OCI-LY3 (cell line): ENCODE results near the gene GABRB2.

Experiments
- H2AFZ ChIP-seq: fragments of 200-600, 300-600 bp; shearing (Covaris generic); 2 replicates; pipeline ENCODE4 v1.6.0; 2014; ENCODE audit warnings: antibody characterized with exemption, low read depth, low read length
- H3K27ac ChIP-seq: fragments of 200-600, 300-600 bp; sonication (generic); 2 replicates; pipeline ENCODE4 v1.5.1; 2014; ENCODE audit warnings: mild to moderate bottlenecking, low read length, moderate library complexity, mixed read lengths
- H3K27me3 ChIP-seq: fragments of 200-600, 300-600 bp; sonication (generic); 2 replicates; pipeline ENCODE4 v1.6.1; 2014; ENCODE audit warnings: low read depth, low read length, mixed read lengths
- H3K36me3 ChIP-seq: fragments of 200-600, 300-600 bp; sonication (generic); replicated peaks from 2 replicates; pipeline ENCODE3; 2014; ENCODE audit warnings: low read depth, low read length, mixed read lengths
- H3K4me1 ChIP-seq: fragments of 300-600, 200-600 bp; sonication (generic); 2 replicates; pipeline ENCODE4 v1.6.1; 2014; ENCODE audit warnings: low read length, mixed read lengths
- H3K4me2 ChIP-seq: fragments of 200-600, 300-600 bp; sonication (generic); 2 replicates; pipeline ENCODE4 v1.6.1; 2014; ENCODE audit warnings: low read length, mixed read lengths
- H3K4me3 ChIP-seq: fragments of 300-600, 200-600 bp; sonication (generic); 2 replicates; pipeline ENCODE4 v1.5.1; 2014; ENCODE audit warnings: antibody characterized with exemption, mild to moderate bottlenecking, low read length, moderate library complexity
- H3K79me2 ChIP-seq: fragments of 300-600, 200-600 bp; shearing (Covaris generic); 2 replicates; pipeline ENCODE4 v1.6.1; 2014; ENCODE audit warnings: mild to moderate bottlenecking, low read length, mixed read lengths
- H3K9ac ChIP-seq: fragments of 300-600, 200-600 bp; shearing (Covaris generic); 2 replicates; pipeline ENCODE4 v1.6.0; 2014; ENCODE audit warnings: mild to moderate bottlenecking, low read length, moderate library complexity
- H3K9me3 ChIP-seq: fragments of 200-600, 300-600 bp; shearing (Covaris generic); 2 replicates; pipeline ENCODE4 v1.6.1; 2014; ENCODE audit warnings: low read length, mixed read lengths; ENCODE audit not compliant: insufficient read depth
- H4K20me1 ChIP-seq: fragments of 200-600, 300-600 bp; sonication (generic); 2 replicates; pipeline ENCODE4 v1.6.1; 2016; ENCODE audit warnings: low read length, mixed read lengths; ENCODE audit not compliant: insufficient read depth
- CTCF ChIP-seq: fragments of 200-600, 300-600 bp; sonication (generic); IDR thresholded peaks from 2 replicates; pipeline ENCODE4 v1.5.1; 2014; ENCODE audit warnings: antibody characterized with exemption, low read length, low read depth
- EZH2phosphoT487 ChIP-seq: fragments of 200-600 bp; shearing (Covaris generic); IDR thresholded peaks from 2 replicates; pipeline ENCODE4 v1.6.1; 2018; ENCODE audit warnings: antibody characterized with exemption, mixed run types, low read depth

GABRB2 gene

GRCh38 chr5:161446655-161447054 lies 99.9 kb downstream of the GABRB2 start:
- Histone ChIP-seq H3K79me2 (no peaks in the 10 kb centered on the region), H3K36me3 (no peaks in the 10 kb centered on the region), H4K20me1 (no peaks in the 10 kb centered on the region), H3K9me3 (no peaks in the 10 kb centered on the region), H3K27me3 (no peaks in the 10 kb centered on the region), H3K9ac (no peak overlapping the region), H3K4me2 (no peak overlapping the region), H3K4me3 (no peak overlapping the region), H3K4me1 (no peaks in the 10 kb centered on the region), H2AFZ (no peak overlapping the region), H3K27ac (no peak overlapping the region)
- no peak for TF ChIP-seq EZH2phosphoT487
- TF ChIP-seq CTCF, result no peak

GRCh38 chr5:161442471-161442870 lies 104.1 kb downstream of the GABRB2 start:
- no peaks in the 10 kb centered on the region for H3K27me3 ChIP-seq
- H4K20me1 ChIP-seq, result no peaks in the 10 kb centered on the region
- no peaks in the 10 kb centered on the region for H3K36me3 ChIP-seq
- no peak overlapping the region for H3K4me2 ChIP-seq
- H3K9ac ChIP-seq, result no peak overlapping the region
- H3K79me2 ChIP-seq, result no peaks in the 10 kb centered on the region
- TF ChIP-seq EZH2phosphoT487 (no peak), CTCF (no peak)
- no peak overlapping the region for H3K27ac ChIP-seq
- no peaks in the 10 kb centered on the region for H3K9me3 ChIP-seq
- no peak overlapping the region for H3K4me3 ChIP-seq
- H2AFZ ChIP-seq, result no peak overlapping the region
- no peaks in the 10 kb centered on the region for H3K4me1 ChIP-seq

GRCh38 chr5:161432798-161433197 lies 113.7 kb downstream of the GABRB2 start:
- TF ChIP-seq EZH2phosphoT487 (no peak), CTCF (no peak)
- H3K27ac ChIP-seq, result no peak overlapping the region

GRCh38 chr5:161431963-161432362 lies 114.6 kb downstream of the GABRB2 start:
- TF ChIP-seq EZH2phosphoT487, result no peak
- no peak for TF ChIP-seq CTCF
- Histone ChIP-seq H3K36me3 (no peaks in the 10 kb centered on the region), H3K4me2 (no peak overlapping the region), H2AFZ (no peak overlapping the region), H3K4me1 (no peaks in the 10 kb centered on the region), H3K27ac (no peak overlapping the region), H3K4me3 (no peak overlapping the region), H3K79me2 (no peaks in the 10 kb centered on the region), H3K9me3 (no peaks in the 10 kb centered on the region), H3K27me3 (no peaks in the 10 kb centered on the region), H3K9ac (no peak overlapping the region), H4K20me1 (no peaks in the 10 kb centered on the region)

More at GRCh38 chr5:161432798-161433197, 113.7 kb downstream of the GABRB2 start:
- no peaks in the 10 kb centered on the region for H4K20me1 ChIP-seq
- H3K27me3 ChIP-seq, result no peaks in the 10 kb centered on the region
- H3K36me3 ChIP-seq, result no peaks in the 10 kb centered on the region
- H3K4me1 ChIP-seq, result no peaks in the 10 kb centered on the region
- no peak overlapping the region for H2AFZ ChIP-seq
- no peaks in the 10 kb centered on the region for H3K79me2 ChIP-seq
- no peak overlapping the region for H3K4me3 ChIP-seq
- no peaks in the 10 kb centered on the region for H3K9me3 ChIP-seq
- no peak overlapping the region for H3K9ac ChIP-seq
- no peak overlapping the region for H3K4me2 ChIP-seq
